A549 (cell line): ENCODE measurements around the gene ADAP2.

Source experiments
- CTCF ChIP-seq: fragments of >200 bp; sonication (Bioruptor Twin); formaldehyde crosslinking; IDR thresholded peaks from 3 replicates; pipeline ENCODE4 v1.5.1; 2016
- EP300 ChIP-seq, 2 experiments: fragments of >200 bp; sonication (Bioruptor Twin); formaldehyde crosslinking; IDR thresholded peaks; 2 replicates in 1 of 2; 3 replicates in 1 of 2; pipeline ENCODE4 v1.6.1; 2016 to 2017
- TP53 ChIP-seq: fragments of 250-450 bp; sonication (Bioruptor Pico); IDR thresholded peaks from 2 replicates; pipeline ENCODE4 v1.5.0; 2021; ENCODE audit warnings: mild to moderate bottlenecking, moderate library complexity

- TF ChIP-seq EP300 (IDR thresholded peaks at IDR 0.05): no peak
- no peak for TF ChIP-seq TP53 (CRISPR knock-in tag)
- TF ChIP-seq CTCF: no peak
These were observed 36.4 kb downstream of the ADAP2 start for GRCh38 chr17:30958187-30958586.
